SW480 (cell line): ENCODE results near the gene STAMBPL1.
"Not testable (repeated sequence)": the region's sequence is repeated elsewhere in the genome, so short reads cannot be mapped to it uniquely, and the experiment has no call there.

Source experiments
- DNase-seq: peaks from one replicate; pipeline ENCODE4 v3.0.0-alpha.2; 2016; ENCODE audit warnings: low spot score

STAMBPL1 gene

GRCh38 chr10:88879534-88880281 is at the start of gene STAMBPL1:
STAMBPL1 (plus strand) TSS chr10:88880245; CDS start chr10:88901709, 21,464 bp downstream.
- peak; percentile 32 for DNase-seq

- DNase-seq: no peak
These were observed 49.3 kb upstream of the STAMBPL1 start for GRCh38 chr10:88830643-88831268.

- DNase-seq: peak; percentile 2
These were observed 48.3 kb upstream of the STAMBPL1 start for GRCh38 chr10:88831709-88832108.

GRCh38 chr10:88832376-88832775 is 47.7 kb upstream of the STAMBPL1 start:
- DNase-seq: no peak

- DNase-seq: no peak
These were observed 46.9 kb upstream of the STAMBPL1 start for GRCh38 chr10:88833156-88833555.

- DNase-seq: no peak
These were observed 46.3 kb upstream of the STAMBPL1 start for GRCh38 chr10:88833723-88834122.

- DNase-seq: peak; percentile 84
These were observed 44.7 kb upstream of the STAMBPL1 start for GRCh38 chr10:88835096-88835909.

GRCh38 chr10:88835910-88836221 is 44.2 kb upstream of the STAMBPL1 start:
- DNase-seq: no peak

- DNase-seq: not testable (repeated sequence)
These were observed 42.4 kb upstream of the STAMBPL1 start for GRCh38 chr10:88837632-88838031.

- DNase-seq: no peak
These were observed 41.2 kb upstream of the STAMBPL1 start for GRCh38 chr10:88838766-88839350.

GRCh38 chr10:88840104-88840503 is 39.9 kb upstream of the STAMBPL1 start:
- peak; percentile 3 for DNase-seq

GRCh38 chr10:88840881-88841280 is 39.2 kb upstream of the STAMBPL1 start:
- no peak for DNase-seq

GRCh38 chr10:88841316-88842111 is 38.5 kb upstream of the STAMBPL1 start:
- DNase-seq: no peak

- no peak for DNase-seq
These were observed 36.9 kb upstream of the STAMBPL1 start for GRCh38 chr10:88843171-88843570.

- peak; percentile 56 for DNase-seq
These were observed 31.5 kb upstream of the STAMBPL1 start for GRCh38 chr10:88848499-88848898.

- DNase-seq: no peak
These were observed 30.8 kb upstream of the STAMBPL1 start for GRCh38 chr10:88849234-88849633.

GRCh38 chr10:88850712-88851111 is 29.3 kb upstream of the STAMBPL1 start:
- no peak for DNase-seq

GRCh38 chr10:88851706-88852105 is 28.3 kb upstream of the STAMBPL1 start, which contains the start of gene ANKRD22:
ANKRD22 (minus strand) TSS chr10:88851844; CDS start chr10:88851607, 237 bp downstream.
- DNase-seq: peak; percentile 44

- no peak for DNase-seq
These were observed 27.7 kb upstream of the STAMBPL1 start for GRCh38 chr10:88852327-88852726.

GRCh38 chr10:88853155-88853881 is 26.7 kb upstream of the STAMBPL1 start:
- DNase-seq: no peak

- DNase-seq: no peak
These were observed 25.4 kb upstream of the STAMBPL1 start for GRCh38 chr10:88854684-88855083.
